ENCODE measurements around the gene TRIM44.

The TRIM44 gene

GRCh38 chr11:35814720-35815305 lies 152.2 kb downstream of the TRIM44 start:
- no peak overlapping the region for H3K4me2 ChIP-seq (ENCODE audit: low read length)
- H3K36me3 ChIP-seq (ENCODE audit: control insufficient read depth, low read length): no peaks in the 10 kb centered on the region
- H3K27me3 ChIP-seq (ENCODE audit: control insufficient read depth, low read length): no peaks in the 10 kb centered on the region
- no peaks in the 10 kb centered on the region for H4K20me1 ChIP-seq (ENCODE audit: control insufficient read depth, insufficient read depth, low read depth, low read length)
- no peaks in the 10 kb centered on the region for H3K79me2 ChIP-seq (ENCODE audit: control insufficient read depth, low read length)
- H3K9me3 ChIP-seq (ENCODE audit: control insufficient read depth, insufficient read depth, low read length): no peaks in the 10 kb centered on the region
- no peaks in the 10 kb centered on the region for H3K9me2 ChIP-seq (replicated peaks; ENCODE audit: control insufficient read depth, low read length)
- TF ChIP-seq EZH2phosphoT487 (IDR thresholded peaks at IDR 0.05; ENCODE audit: borderline replicate concordance, low read length): no peak
- no peak for TF ChIP-seq CTCF (IDR thresholded peaks at IDR 0.05; ENCODE audit: low read depth, low read length, poor library complexity, severe bottlenecking)
- no peaks in the 10 kb centered on the region for H3F3A ChIP-seq (ENCODE audit: control insufficient read depth, insufficient read depth)
- no peak overlapping the region for H3K4me3 ChIP-seq (ENCODE audit: low read length)
- no peak overlapping the region for H3K27ac ChIP-seq (ENCODE audit: low read depth, low read length)
- no peaks in the 10 kb centered on the region for H3K4me1 ChIP-seq (ENCODE audit: control insufficient read depth, low read length)

- H3K4me3 ChIP-seq (ENCODE audit: low read length): no peak overlapping the region
- H3K36me3 ChIP-seq (ENCODE audit: control insufficient read depth, low read length): no peaks in the 10 kb centered on the region
- no peaks in the 10 kb centered on the region for H3K9me3 ChIP-seq (ENCODE audit: control insufficient read depth, insufficient read depth, low read length)
- H3K27me3 ChIP-seq (ENCODE audit: control insufficient read depth, low read length): no peaks in the 10 kb centered on the region
- no peaks in the 10 kb centered on the region for H3K79me2 ChIP-seq (ENCODE audit: control insufficient read depth, low read length)
- no peaks in the 10 kb centered on the region for H3K4me1 ChIP-seq (ENCODE audit: control insufficient read depth, low read length)
- H4K20me1 ChIP-seq (ENCODE audit: control insufficient read depth, insufficient read depth, low read depth, low read length): no peaks in the 10 kb centered on the region
- H3K4me2 ChIP-seq (ENCODE audit: low read length): no peak overlapping the region
- no peaks in the 10 kb centered on the region for H3K9me2 ChIP-seq (replicated peaks; ENCODE audit: control insufficient read depth, low read length)
- H3F3A ChIP-seq (ENCODE audit: control insufficient read depth, insufficient read depth): no peaks in the 10 kb centered on the region
- H3K27ac ChIP-seq (ENCODE audit: low read depth, low read length): no peak overlapping the region
- TF ChIP-seq EZH2phosphoT487 (IDR thresholded peaks at IDR 0.05; ENCODE audit: borderline replicate concordance, low read length) (no peak), CTCF (IDR thresholded peaks at IDR 0.05; ENCODE audit: low read depth, low read length, poor library complexity, severe bottlenecking) (no peak)
Observed at GRCh38 chr11:35815556-35816315, 153.2 kb downstream of the TRIM44 start.

- no peaks in the 10 kb centered on the region for H3F3A ChIP-seq (ENCODE audit: control insufficient read depth, insufficient read depth)
- peaks cover 4% of the 10 kb centered on the region; the same call in 1 of the 2 replicates for H3K4me1 ChIP-seq (ENCODE audit: control insufficient read depth, low read length)
- no peaks in the 10 kb centered on the region for H3K9me2 ChIP-seq (replicated peaks; ENCODE audit: control insufficient read depth, low read length)
- no peaks in the 10 kb centered on the region for H3K9me3 ChIP-seq (ENCODE audit: control insufficient read depth, insufficient read depth, low read length)
- H3K4me3 ChIP-seq (ENCODE audit: low read length): no peak overlapping the region
- H3K27me3 ChIP-seq (ENCODE audit: control insufficient read depth, low read length): no peaks in the 10 kb centered on the region
- H4K20me1 ChIP-seq (ENCODE audit: control insufficient read depth, insufficient read depth, low read depth, low read length): no peaks in the 10 kb centered on the region
- H3K4me2 ChIP-seq (ENCODE audit: low read length): no peak overlapping the region
- TF ChIP-seq CTCF (IDR thresholded peaks at IDR 0.05; ENCODE audit: low read depth, low read length, poor library complexity, severe bottlenecking): no peak
- no peak for TF ChIP-seq EZH2phosphoT487 (IDR thresholded peaks at IDR 0.05; ENCODE audit: borderline replicate concordance, low read length)
- H3K27ac ChIP-seq (ENCODE audit: low read depth, low read length): no peak overlapping the region
- no peaks in the 10 kb centered on the region for H3K36me3 ChIP-seq (ENCODE audit: control insufficient read depth, low read length)
- H3K79me2 ChIP-seq (ENCODE audit: control insufficient read depth, low read length): no peaks in the 10 kb centered on the region
Observed at GRCh38 chr11:35820614-35821013, 158.0 kb downstream of the TRIM44 start.
